ENCODE data around the gene APOL4. TPM values are rescaled to one million over a fixed set of nuclear protein-coding genes. Genes with fewer than 3 reads are reported as not detected.

The APOL4 gene
- total and polyA plus RNA-seq, 12 donors: 1.2 to 10.0 (median 3.6) TPM; not detected in 1

GRCh38 chr22:36180928-36181327, 20.7 kb downstream of the APOL4 start:
- H3K4me1 ChIP-seq (replicated peaks in 1 of 2): no peaks in the 10 kb centered on the region
- intact Hi-C loops (cut with DNase I): loop anchor here in 1 of 2 donors (5.0 kb wide), 1 partner anchor 34 kb away; no protein-coding TSS in a partner anchor
- no peak overlapping the region for H3K4me3 ChIP-seq
- no peak overlapping the region for H3K27ac ChIP-seq
- TF ChIP-seq CTCF (IDR thresholded peaks at IDR 0.05): no peak
- TF ChIP-seq POLR2A (IDR thresholded peaks at IDR 0.05): no peak
- DNase-seq: peak in 1 of 7 donors; percentile 52
- H3K27me3 ChIP-seq: no peaks in the 10 kb centered on the region
- no peaks in the 10 kb centered on the region for H3K36me3 ChIP-seq (replicated peaks in 1 of 2)
- WGBS, 4 donors: 65 to 100% (median 79%) methylated on average over 4 to 6 of the region's 6 CpGs
- H3K9me3 ChIP-seq (replicated peaks in 1 of 3): no peaks in the 10 kb centered on the region

GRCh38 chr22:36180038-36180880, 21.4 kb downstream of the APOL4 start:
- DNase-seq: peak; percentile 81 to 96 (median 91)
- H3K27me3 ChIP-seq: no peaks in the 10 kb centered on the region
- intact Hi-C loops (cut with DNase I): loop anchor here in 1 of 2 donors (5.0 kb wide), 1 partner anchor 33 kb away; no protein-coding TSS in a partner anchor
- no peaks in the 10 kb centered on the region for H3K36me3 ChIP-seq (replicated peaks in 1 of 2)
- TF ChIP-seq CTCF (IDR thresholded peaks at IDR 0.05): peak; percentile 83 to 92 (median 86)
- no peak for TF ChIP-seq POLR2A (IDR thresholded peaks at IDR 0.05)
- no peaks in the 10 kb centered on the region for H3K4me1 ChIP-seq (replicated peaks in 1 of 2)
- no peak overlapping the region for H3K27ac ChIP-seq
- no peaks in the 10 kb centered on the region for H3K9me3 ChIP-seq (replicated peaks in 1 of 3)
- WGBS, 4 donors: 49 to 63% (median 55%) methylated on average over 12 to 22 of the region's 22 CpGs
- H3K4me3 ChIP-seq: no peak overlapping the region

GRCh38 chr22:36177160-36177559, 24.4 kb downstream of the APOL4 start:
- no peak overlapping the region for H3K27ac ChIP-seq
- intact Hi-C loops (cut with DNase I): loop anchor here in 1 of 2 donors (2.0 kb wide), 1 partner anchor 30 kb away; no protein-coding TSS in a partner anchor
- no peaks in the 10 kb centered on the region for H3K9me3 ChIP-seq (replicated peaks in 1 of 3)
- WGBS, 4 donors: 74 to 84% (median 80%) methylated on average over 3 of the region's 3 CpGs
- no peaks in the 10 kb centered on the region for H3K27me3 ChIP-seq
- no peak for DNase-seq
- H3K36me3 ChIP-seq (replicated peaks in 1 of 2): no peaks in the 10 kb centered on the region
- no peaks in the 10 kb centered on the region for H3K4me1 ChIP-seq (replicated peaks in 1 of 2)
- TF ChIP-seq POLR2A (IDR thresholded peaks at IDR 0.05) (no peak), CTCF (IDR thresholded peaks at IDR 0.05) (no peak)
- H3K4me3 ChIP-seq: no peak overlapping the region

- TF ChIP-seq POLR2A (IDR thresholded peaks at IDR 0.05) (no peak), CTCF (IDR thresholded peaks at IDR 0.05) (no peak)
- Histone ChIP-seq H3K27ac (no peak overlapping the region), H3K4me3 (no peak overlapping the region), H3K27me3 (no peaks in the 10 kb centered on the region), H3K9me3 (replicated peaks in 1 of 3) (no peaks in the 10 kb centered on the region), H3K4me1 (replicated peaks in 1 of 2) (no peaks in the 10 kb centered on the region), H3K36me3 (replicated peaks in 1 of 2) (no peaks in the 10 kb centered on the region)
- DNase-seq: no peak
- WGBS, 4 donors: 52 to 100% (median 59%) methylated on average over 1 of the region's 1 CpG
- intact Hi-C loops (cut with DNase I): loop anchor here in 1 of 2 donors (2.0 kb wide), 1 partner anchor 29 kb away; no protein-coding TSS in a partner anchor
Measured at GRCh38 chr22:36175892-36176291, 25.7 kb downstream of the APOL4 start.
